Parathyroid adenoma (tissue), 2 donors: Measurements from ENCODE around the gene DLL4.

ENCODE experiments used
- H2AFZ ChIP-seq: fragments of 300-600 bp; sonication (generic); one replicate; pipeline ENCODE4 v1.7.0; 2017; ENCODE audit warnings: antibody characterized with exemption, mild to moderate bottlenecking
- H3K27ac ChIP-seq: fragments of 300-600 bp; sonication (generic); one replicate; pipeline ENCODE4 v1.7.0; 2017
- H3K27me3 ChIP-seq: fragments of 300-600 bp; sonication (generic); one replicate; pipeline ENCODE4 v1.7.0; 2017; ENCODE audit warnings: low read length; ENCODE audit not compliant: control insufficient read depth, insufficient read depth
- H3K36me3 ChIP-seq: fragments of 300-600 bp; sonication (generic); one replicate; pipeline ENCODE4 v1.7.0; 2017; ENCODE audit warnings: low read length; ENCODE audit not compliant: control insufficient read depth, insufficient read depth
- H3K4me1 ChIP-seq: fragments of 300-600 bp; sonication (generic); one replicate; pipeline ENCODE4 v1.7.0; 2017; ENCODE audit warnings: control low read depth
- H3K4me2 ChIP-seq: fragments of 300-600 bp; sonication (generic); one replicate; pipeline ENCODE4 v1.7.0; 2017; ENCODE audit warnings: low read length
- H3K4me3 ChIP-seq: fragments of 300-600 bp; sonication (generic); one replicate; pipeline ENCODE4 v1.7.0; 2017; ENCODE audit warnings: low read depth, low read length
- H3K79me2 ChIP-seq: fragments of 300-600 bp; sonication (generic); one replicate; pipeline ENCODE4 v1.7.0; 2017; ENCODE audit warnings: control low read depth
- H3K9ac ChIP-seq: fragments of 300-600 bp; sonication (generic); one replicate; pipeline ENCODE4 v1.7.0; 2017; ENCODE audit warnings: mild to moderate bottlenecking
- H3K9me3 ChIP-seq: fragments of 300-600 bp; sonication (generic); one replicate; pipeline ENCODE4 v1.7.0; 2017; ENCODE audit warnings: low read length; ENCODE audit not compliant: control insufficient read depth
- TF ChIP-seq, protein P1 (sequence below): fragments of 300-600 bp; sonication (generic); IDR thresholded peaks from one replicate; pipeline ENCODE4 v1.7.0; 2017; ENCODE audit warnings: antibody characterized with exemption, mild to moderate bottlenecking
- donor health status: primary hyperparathyroidism.

DLL4 gene

DNA sequence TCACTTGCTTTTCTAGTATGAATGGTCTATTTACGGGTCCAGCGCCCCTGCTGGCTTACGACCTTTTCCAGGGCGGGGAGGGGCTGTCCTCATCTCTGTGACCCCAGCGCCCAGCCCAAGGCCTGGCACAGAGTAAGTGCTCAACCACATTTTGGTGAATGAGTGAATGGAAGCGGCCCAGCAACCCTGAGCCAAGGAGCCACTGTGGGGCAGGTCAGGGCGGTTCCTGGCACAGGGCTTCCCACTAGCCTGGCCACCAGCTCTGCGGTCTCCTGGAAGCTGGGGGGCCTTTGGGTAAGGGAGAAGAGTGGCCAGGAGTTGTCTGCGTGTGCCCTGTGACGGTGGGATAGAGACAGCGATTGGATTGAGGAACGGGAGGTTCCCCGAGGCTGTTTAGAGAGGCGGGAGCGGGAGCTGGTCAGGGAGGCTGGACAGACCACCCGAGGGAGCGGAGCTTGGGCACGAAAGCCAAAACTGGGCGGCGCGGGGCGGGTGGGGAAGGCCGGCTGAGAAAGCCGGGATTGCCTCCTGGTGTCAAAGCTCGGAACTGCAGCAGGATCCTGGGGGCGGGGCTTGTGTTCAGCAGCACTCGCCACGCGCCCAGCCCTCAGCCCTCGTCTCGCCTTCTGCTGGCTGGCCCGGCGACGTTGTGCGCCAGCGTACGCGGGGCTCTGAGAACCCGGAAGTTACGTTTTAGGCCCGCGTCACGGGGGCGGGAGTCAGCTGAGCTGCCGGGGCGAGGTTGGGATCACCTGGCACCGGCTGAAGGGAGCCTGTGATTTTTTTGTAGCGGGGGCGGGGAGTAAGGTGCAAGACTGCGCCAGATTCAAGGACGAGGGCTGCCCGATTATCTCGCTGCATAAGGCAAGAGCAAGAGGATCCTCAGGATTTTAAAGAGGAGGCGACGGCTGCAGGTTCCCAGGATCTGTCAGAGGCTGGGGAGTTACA, 35.1 kb upstream of the DLL4 start, which contains the start of gene VPS18:
Gene VPS18 (plus strand): TSS at position 718 of the 948 bp plus-strand sequence. CDS start 319 bp downstream, outside the sequence.
- H3K27me3 ChIP-seq: no peaks in the 10 kb centered on the region
- peak within 1 kb of the TSS; percentile 90 for H3K4me3 ChIP-seq
- peak within 1 kb of the TSS; percentile 91 for H3K4me2 ChIP-seq
- TF ChIP-seq, protein P1, sequence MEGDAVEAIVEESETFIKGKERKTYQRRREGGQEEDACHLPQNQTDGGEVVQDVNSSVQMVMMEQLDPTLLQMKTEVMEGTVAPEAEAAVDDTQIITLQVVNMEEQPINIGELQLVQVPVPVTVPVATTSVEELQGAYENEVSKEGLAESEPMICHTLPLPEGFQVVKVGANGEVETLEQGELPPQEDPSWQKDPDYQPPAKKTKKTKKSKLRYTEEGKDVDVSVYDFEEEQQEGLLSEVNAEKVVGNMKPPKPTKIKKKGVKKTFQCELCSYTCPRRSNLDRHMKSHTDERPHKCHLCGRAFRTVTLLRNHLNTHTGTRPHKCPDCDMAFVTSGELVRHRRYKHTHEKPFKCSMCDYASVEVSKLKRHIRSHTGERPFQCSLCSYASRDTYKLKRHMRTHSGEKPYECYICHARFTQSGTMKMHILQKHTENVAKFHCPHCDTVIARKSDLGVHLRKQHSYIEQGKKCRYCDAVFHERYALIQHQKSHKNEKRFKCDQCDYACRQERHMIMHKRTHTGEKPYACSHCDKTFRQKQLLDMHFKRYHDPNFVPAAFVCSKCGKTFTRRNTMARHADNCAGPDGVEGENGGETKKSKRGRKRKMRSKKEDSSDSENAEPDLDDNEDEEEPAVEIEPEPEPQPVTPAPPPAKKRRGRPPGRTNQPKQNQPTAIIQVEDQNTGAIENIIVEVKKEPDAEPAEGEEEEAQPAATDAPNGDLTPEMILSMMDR: peak; percentile 83
- H3K9me3 ChIP-seq: no peaks in the 10 kb centered on the region
- no peaks in the 10 kb centered on the region for H3K79me2 ChIP-seq
- peak within 1 kb of the TSS; percentile 23 for H3K9ac ChIP-seq
- peak within 1 kb of the TSS; percentile 95 for H2AFZ ChIP-seq
- peak within 1 kb of the TSS; percentile 74 for H3K27ac ChIP-seq
- no peaks in the 10 kb centered on the region for H3K36me3 ChIP-seq
- peaks cover 5% of the 10 kb centered on the region for H3K4me1 ChIP-seq

GRCh38 chr15:40894681-40895448, 34.3 kb upstream of the DLL4 start:
- H3K27me3 ChIP-seq: no peaks in the 10 kb centered on the region
- H2AFZ ChIP-seq: peak overlapping the region; percentile 87
- peak overlapping the region; percentile 74 for H3K27ac ChIP-seq
- no peaks in the 10 kb centered on the region for H3K36me3 ChIP-seq
- H3K79me2 ChIP-seq: no peaks in the 10 kb centered on the region
- no peaks in the 10 kb centered on the region for H3K9me3 ChIP-seq
- peaks cover 5% of the 10 kb centered on the region for H3K4me1 ChIP-seq
- peak overlapping the region; percentile 90 for H3K4me3 ChIP-seq
- TF ChIP-seq, protein P1: peak; percentile 18
- H3K9ac ChIP-seq: peak overlapping the region; percentile 23
- peak overlapping the region; percentile 91 for H3K4me2 ChIP-seq

DNA sequence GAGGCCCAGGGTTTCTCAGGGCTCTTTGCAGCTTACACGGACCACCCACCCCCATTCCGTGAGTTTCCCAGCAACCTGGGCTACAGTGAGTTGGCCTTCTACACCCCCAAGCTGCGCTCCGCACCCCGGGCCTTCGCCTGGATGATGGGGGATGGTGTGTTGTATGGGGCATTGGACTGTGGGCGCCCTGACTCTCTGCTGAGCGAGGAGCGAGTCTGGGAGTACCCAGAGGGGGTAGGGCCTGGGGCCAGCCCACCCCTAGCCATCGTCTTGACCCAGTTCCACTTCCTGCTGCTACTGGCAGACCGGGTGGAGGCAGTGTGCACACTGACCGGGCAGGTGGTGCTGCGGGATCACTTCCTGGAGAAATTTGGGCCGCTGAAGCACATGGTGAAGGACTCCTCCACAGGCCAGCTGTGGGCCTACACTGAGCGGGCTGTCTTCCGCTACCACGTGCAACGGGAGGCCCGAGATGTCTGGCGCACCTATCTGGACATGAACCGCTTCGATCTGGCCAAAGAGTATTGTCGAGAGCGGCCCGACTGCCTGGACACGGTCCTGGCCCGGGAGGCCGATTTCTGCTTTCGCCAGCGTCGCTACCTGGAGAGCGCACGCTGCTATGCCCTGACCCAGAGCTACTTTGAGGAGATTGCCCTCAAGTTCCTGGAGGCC, 29.5 kb upstream of the DLL4 start:
- Histone ChIP-seq H3K9ac (no peak overlapping the region), H3K36me3 (no peaks in the 10 kb centered on the region), H3K27me3 (no peaks in the 10 kb centered on the region), H3K79me2 (no peaks in the 10 kb centered on the region), H3K4me1 (no peaks in the 10 kb centered on the region), H2AFZ (no peak overlapping the region), H3K27ac (no peak overlapping the region), H3K4me3 (no peak overlapping the region), H3K4me2 (no peak overlapping the region), H3K9me3 (no peaks in the 10 kb centered on the region)
- TF ChIP-seq, protein P1: no peak

GRCh38 chr15:40900256-40901052, 28.7 kb upstream of the DLL4 start:
- Histone ChIP-seq H3K4me2 (no peak overlapping the region), H3K9me3 (no peaks in the 10 kb centered on the region), H3K79me2 (no peaks in the 10 kb centered on the region), H2AFZ (no peak overlapping the region), H3K36me3 (no peaks in the 10 kb centered on the region), H3K27ac (no peak overlapping the region), H3K4me3 (no peak overlapping the region), H3K4me1 (no peaks in the 10 kb centered on the region), H3K27me3 (no peaks in the 10 kb centered on the region), H3K9ac (no peak overlapping the region)
- TF ChIP-seq, protein P1: no peak
